Thoracic aorta (tissue), 2 donors: ENCODE data around the gene IL22RA1. TPM values are rescaled to one million over a fixed set of nuclear protein-coding genes. Genes with fewer than 3 reads are reported as not detected.

Experiments
- ATAC-seq: fragments of 150-250 bp; one replicate; pipeline ENCODE4 v1.8.0; 2017; ENCODE audit warnings: low read depth; ENCODE audit not compliant: insufficient number of reproducible peaks, low FRiP score
- DNase-seq: peaks from one replicate; pipeline ENCODE4 v3.0.0-alpha.2; 2020; ENCODE audit warnings: low spot score
- H3K27ac ChIP-seq, 2 donors: fragments of 200-600 bp; sonication (generic); 1 replicate in 1 of 2; 2 replicates in 1 of 2; pipeline ENCODE4 v1.5.1; 2016; ENCODE audit warnings: mild to moderate bottlenecking in 2 of 2, moderate library complexity in 2 of 2
- H3K27me3 ChIP-seq: fragments of 200-600 bp; sonication (generic); replicated peaks from 2 replicates; pipeline ENCODE4 v1.6.0; 2016; ENCODE audit warnings: mild to moderate bottlenecking; ENCODE audit not compliant: insufficient read depth
- H3K36me3 ChIP-seq: fragments of 200-600 bp; sonication (generic); one replicate; pipeline ENCODE4 v1.5.1; 2016
- H3K4me1 ChIP-seq, 2 donors: fragments of 200-600 bp; sonication (generic); 1 replicate in 1 of 2; 2 replicates in 1 of 2; pipeline versions ENCODE4 v1.5.1 to v1.6.0; 2016; ENCODE audit warnings: low read depth in 2 of 2, mild to moderate bottlenecking in 1 of 2; ENCODE audit not compliant: control insufficient read depth in 1 of 2
- H3K4me3 ChIP-seq: fragments of 200-600 bp; sonication (generic); 2 replicates; pipeline ENCODE4 v1.5.1; 2016; ENCODE audit warnings: mild to moderate bottlenecking
- H3K9me3 ChIP-seq: fragments of 200-600 bp; sonication (generic); 2 replicates; pipeline ENCODE4 v1.5.1; 2016
- total RNA-seq, 2 donors: library from RNA; depleted of rRNA; stranded (reverse); fragments of >200 nt; gene quantifications; one replicate each; pipeline versions ENCODE4 v1.1.0 to v1.2.3, GENCODE V29; 2016
- TF ChIP-seq, protein P1 (sequence below): fragments of 200-600 bp; sonication (generic); IDR thresholded peaks from one replicate; pipeline ENCODE4 v1.5.1; 2019; ENCODE audit warnings: antibody characterized with exemption

IL22RA1 gene
- total RNA-seq, 2 donors from 2014 or later, result 0.14 to 0.21 TPM

DNA sequence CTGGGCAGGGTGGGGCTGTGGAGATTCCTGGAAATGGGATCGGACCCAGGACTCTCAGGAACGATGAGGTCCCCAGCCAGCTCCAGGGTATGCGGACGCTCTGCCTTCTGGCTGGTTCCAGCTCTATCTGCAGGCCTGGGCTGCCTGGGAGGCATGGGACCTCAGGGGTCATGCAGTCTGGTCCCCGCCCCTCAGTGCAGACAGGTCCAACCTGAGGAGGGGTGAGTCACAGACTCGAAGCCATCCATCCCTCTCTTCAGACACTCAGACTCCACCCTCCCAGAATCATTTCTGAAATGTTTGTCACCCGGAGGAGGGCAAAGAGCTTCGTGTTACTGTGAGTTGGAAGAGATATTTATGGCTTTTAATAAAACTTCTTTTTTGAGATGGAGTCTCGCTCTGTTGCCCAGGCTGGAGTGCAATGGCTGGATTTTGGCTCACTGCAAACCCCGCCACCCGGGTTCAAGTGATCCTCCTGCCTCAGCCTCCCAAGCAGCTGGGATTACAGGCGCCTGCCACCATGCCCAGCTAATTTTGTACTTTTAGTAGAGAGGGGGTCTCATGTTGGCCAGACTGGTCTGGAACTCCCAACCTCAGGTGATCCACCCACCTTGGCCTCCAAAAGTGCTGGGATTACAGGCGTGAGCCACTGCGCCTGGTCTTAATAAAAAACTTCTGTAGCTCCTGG, 25.1 kb downstream of the IL22RA1 start:
- no peaks in the 10 kb centered on the region for H3K36me3 ChIP-seq
- ATAC-seq (no peak), DNase-seq (no peak)
- H3K4me1 ChIP-seq, result peaks cover 0 to 12% of the 10 kb centered on the region in 2 donors
- H3K9me3 ChIP-seq, result no peaks in the 10 kb centered on the region
- no peaks in the 10 kb centered on the region for H3K27me3 ChIP-seq
- H3K4me3 ChIP-seq, result no peak overlapping the region
- no peak overlapping the region for H3K27ac ChIP-seq
- TF ChIP-seq, protein P1, sequence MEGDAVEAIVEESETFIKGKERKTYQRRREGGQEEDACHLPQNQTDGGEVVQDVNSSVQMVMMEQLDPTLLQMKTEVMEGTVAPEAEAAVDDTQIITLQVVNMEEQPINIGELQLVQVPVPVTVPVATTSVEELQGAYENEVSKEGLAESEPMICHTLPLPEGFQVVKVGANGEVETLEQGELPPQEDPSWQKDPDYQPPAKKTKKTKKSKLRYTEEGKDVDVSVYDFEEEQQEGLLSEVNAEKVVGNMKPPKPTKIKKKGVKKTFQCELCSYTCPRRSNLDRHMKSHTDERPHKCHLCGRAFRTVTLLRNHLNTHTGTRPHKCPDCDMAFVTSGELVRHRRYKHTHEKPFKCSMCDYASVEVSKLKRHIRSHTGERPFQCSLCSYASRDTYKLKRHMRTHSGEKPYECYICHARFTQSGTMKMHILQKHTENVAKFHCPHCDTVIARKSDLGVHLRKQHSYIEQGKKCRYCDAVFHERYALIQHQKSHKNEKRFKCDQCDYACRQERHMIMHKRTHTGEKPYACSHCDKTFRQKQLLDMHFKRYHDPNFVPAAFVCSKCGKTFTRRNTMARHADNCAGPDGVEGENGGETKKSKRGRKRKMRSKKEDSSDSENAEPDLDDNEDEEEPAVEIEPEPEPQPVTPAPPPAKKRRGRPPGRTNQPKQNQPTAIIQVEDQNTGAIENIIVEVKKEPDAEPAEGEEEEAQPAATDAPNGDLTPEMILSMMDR, result no peak

DNA sequence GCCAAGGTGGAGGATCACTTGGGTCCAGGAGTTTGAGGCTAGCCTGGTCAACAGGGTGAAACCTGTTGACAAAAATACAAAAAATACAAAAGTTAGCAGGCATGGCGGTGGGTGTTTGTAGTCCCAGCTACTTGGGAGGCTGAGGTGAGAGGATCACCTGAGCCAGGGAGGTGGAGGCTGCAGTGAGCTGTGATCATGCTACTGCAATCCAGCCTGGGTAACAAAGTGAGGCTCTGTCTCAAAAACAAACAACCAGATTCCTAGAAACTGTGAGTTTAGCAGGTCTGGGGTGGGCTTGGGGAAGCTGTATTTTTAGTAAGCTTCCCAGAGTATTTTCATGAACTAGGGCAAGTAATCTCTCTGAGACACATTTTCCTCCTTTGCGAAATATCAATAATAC, 25.8 kb downstream of the IL22RA1 start:
- H3K9me3 ChIP-seq, result no peaks in the 10 kb centered on the region
- peaks cover 1 to 17% of the 10 kb centered on the region in 2 donors for H3K4me1 ChIP-seq
- H3K36me3 ChIP-seq, result no peaks in the 10 kb centered on the region
- TF ChIP-seq, protein P1, result no peak
- H3K27ac ChIP-seq, result no peak overlapping the region
- DNase-seq (no peak), ATAC-seq (no peak)
- no peak overlapping the region for H3K4me3 ChIP-seq
- H3K27me3 ChIP-seq, result no peaks in the 10 kb centered on the region

DNA sequence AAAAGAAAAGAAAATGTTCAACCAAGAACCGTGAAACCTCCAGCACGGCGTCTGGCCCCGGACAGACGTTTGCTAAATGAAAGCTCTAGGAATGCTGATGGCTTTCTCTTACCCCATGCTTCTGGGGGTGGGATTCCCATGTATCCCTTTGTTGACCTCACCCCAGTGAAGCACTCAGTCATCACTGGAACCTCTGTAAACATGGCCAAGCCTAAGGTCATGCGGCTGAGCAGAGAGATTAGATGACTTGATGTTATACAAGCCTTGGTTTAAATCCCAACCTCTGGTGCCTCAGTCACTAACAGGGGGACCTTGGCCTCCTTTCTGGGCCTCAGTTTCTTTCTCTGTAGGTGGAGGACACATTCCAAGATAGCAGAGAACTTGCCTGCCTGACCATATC, 28.2 kb downstream of the IL22RA1 start:
- DNase-seq, result no peak
- TF ChIP-seq, protein P1, result no peak
- no peak overlapping the region for H3K27ac ChIP-seq
- no peak overlapping the region for H3K4me3 ChIP-seq
- no peaks in the 10 kb centered on the region for H3K36me3 ChIP-seq
- H3K4me1 ChIP-seq, result peaks cover 13 to 26% of the 10 kb centered on the region in 2 donors
- no peak for ATAC-seq
- H3K27me3 ChIP-seq, result no peaks in the 10 kb centered on the region
- H3K9me3 ChIP-seq, result no peaks in the 10 kb centered on the region

DNA sequence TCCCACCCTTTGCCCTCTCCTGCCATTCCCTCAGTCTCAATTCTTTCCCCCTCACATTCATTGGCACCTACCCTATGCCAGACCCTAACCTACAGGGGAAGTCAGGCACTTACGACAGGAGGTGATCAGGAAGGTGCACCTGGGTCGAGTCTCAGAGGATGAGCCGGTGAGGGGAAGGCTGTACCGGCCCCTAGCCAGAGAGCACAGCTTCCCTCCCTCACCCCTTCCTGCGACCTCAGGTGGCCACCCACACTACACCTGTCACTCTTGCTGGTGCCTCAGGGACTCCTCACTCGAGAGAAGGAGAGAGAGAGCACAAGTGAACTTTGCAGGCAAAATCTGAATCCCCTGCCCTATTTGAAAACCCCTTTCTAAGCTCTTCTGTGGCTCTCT, 29.3 kb downstream of the IL22RA1 start:
- Histone ChIP-seq H3K27ac (no peak overlapping the region), H3K4me3 (no peak overlapping the region), H3K4me1 (peaks cover 13 to 23% of the 10 kb centered on the region in 2 donors), H3K27me3 (no peaks in the 10 kb centered on the region), H3K9me3 (no peaks in the 10 kb centered on the region), H3K36me3 (no peaks in the 10 kb centered on the region)
- ATAC-seq, result no peak
- TF ChIP-seq, protein P1, result no peak
- DNase-seq, result no peak

DNA sequence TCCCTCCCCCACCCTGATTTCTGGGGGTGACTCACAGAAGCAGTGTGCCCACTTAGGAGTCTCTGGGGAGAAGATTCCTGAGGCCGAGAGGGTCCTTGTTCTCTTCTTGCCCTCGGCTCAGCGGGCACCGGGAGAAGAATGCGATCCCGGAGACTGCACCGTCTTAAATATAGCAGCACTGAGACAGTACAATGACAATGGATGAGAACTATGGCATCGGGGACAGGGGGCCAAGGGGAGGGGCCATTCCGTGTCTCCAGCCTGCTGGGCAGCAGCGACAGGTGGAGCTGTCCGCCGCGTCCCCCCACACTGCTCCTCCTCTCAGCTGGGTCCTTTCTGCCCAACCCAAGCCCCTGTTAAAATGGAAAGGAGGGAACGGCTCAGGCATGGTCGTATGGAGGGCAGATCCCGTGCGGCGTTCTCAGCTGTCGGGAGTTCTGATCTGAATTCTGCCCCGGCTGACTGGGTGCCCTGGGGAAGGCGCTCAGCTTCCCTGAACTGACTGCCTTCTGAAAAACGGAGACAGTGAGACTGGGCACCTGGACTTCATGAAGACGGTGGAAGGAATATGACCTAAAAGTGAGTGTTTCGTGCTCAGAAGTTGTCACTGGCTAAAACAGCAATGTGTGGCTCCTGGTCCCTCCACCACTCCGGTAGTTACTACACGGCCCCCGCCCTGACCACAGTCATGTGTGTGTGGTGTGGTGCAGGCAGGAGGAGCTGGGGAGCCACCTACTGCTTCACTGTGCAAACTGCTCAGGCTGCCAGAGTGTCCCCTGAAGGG, 30.8 kb downstream of the IL22RA1 start, which contains the start of gene MYOM3:
MYOM3 (minus strand) TSS at position 140 of the 784 bp plus-strand sequence. CDS start 3,499 bp downstream, outside the sequence.
- peaks cover 13 to 23% of the 10 kb centered on the region in 2 donors for H3K4me1 ChIP-seq
- DNase-seq (peak; percentile 61), ATAC-seq (peak; percentile 56)
- H3K4me3 ChIP-seq, result peak within 1 kb of the TSS; percentile 70
- no peaks in the 10 kb centered on the region for H3K36me3 ChIP-seq
- H3K27ac ChIP-seq, result peak within 1 kb of the TSS; percentile 85 to 88
- TF ChIP-seq, protein P1, result peak; percentile 49
- H3K9me3 ChIP-seq, result no peaks in the 10 kb centered on the region
- no peaks in the 10 kb centered on the region for H3K27me3 ChIP-seq
